IPS-NIHi7 (cell line): ENCODE measurements around the gene ARL14.

Source experiments
- DNase-seq: peaks from one replicate; pipeline ENCODE4 v3.0.0; 2012; ENCODE audit warnings: mixed read lengths; ENCODE audit errors: extremely low spot score

Gene ARL14

DNA sequence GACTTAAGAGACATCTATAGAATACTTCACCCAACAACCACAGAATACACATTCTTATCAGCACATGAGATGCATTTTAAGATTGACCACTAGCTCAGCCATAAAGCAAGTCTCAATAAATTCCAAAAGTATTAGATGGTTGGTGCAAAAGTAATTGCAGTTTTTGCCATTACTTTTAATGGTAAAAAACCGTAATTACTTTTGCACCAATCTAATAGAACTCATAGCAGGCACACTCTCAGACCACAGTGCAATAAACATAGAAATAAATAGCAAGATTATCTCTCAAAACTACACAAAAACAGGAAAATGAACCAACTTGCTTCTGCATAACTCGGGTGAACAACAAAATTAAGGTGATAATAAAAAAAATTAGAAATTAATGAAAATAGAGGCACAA, 45.4 kb downstream of the ARL14 start:
- no peak for DNase-seq

DNA sequence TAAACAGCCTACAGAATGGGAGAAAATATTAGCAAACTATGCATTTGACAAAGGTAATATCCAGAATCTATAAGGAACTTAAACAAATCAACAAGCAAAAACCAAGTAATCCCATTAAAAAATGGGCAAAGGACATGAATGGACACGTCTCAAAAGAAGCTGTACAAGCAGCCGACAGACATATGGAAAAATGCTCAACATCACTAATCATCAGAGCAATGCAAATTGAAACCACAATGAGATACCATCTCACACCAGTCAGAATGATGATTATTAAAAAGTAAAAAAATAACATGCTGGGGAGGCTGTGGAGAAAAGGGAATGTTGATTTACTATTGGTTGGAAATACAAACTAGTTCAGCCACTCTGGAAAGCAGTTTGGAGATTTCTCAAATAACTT, 48.4 kb downstream of the ARL14 start:
- no peak for DNase-seq
